BLaER1 treated with 17β-estradiol and CSF1 and Interleukin-3, amounts not matched to agents 10 nM and 100 nM (cell line): ENCODE results near the gene TP53I3.

ENCODE experiments used
- H3K27ac ChIP-seq, 11 experiments: shearing (Covaris generic); formaldehyde crosslinking; 2 replicates each; pipeline ENCODE4 v1.8.1; 2022
- H3K27me3 ChIP-seq, 11 experiments: shearing (Covaris generic); formaldehyde crosslinking; 2 replicates each; pipeline ENCODE4 v1.8.1; 2022
- H3K36me3 ChIP-seq, 11 experiments: shearing (Covaris generic); formaldehyde crosslinking; 2 replicates each; pipeline ENCODE4 v1.8.1; 2022
- H3K4me1 ChIP-seq, 10 experiments: shearing (Covaris generic); formaldehyde crosslinking; 2 replicates each; pipeline ENCODE4 v1.8.1; 2022
- H3K4me2 ChIP-seq, 11 experiments: shearing (Covaris generic); formaldehyde crosslinking; 2 replicates each; pipeline ENCODE4 v1.8.1; 2022
- H3K4me3 ChIP-seq, 10 experiments: shearing (Covaris generic); formaldehyde crosslinking; 2 replicates each; pipeline ENCODE4 v1.8.1; 2022
- H3K9ac ChIP-seq, 11 experiments: shearing (Covaris generic); formaldehyde crosslinking; 2 replicates each; pipeline ENCODE4 v1.8.1; 2022
- H3K9me3 ChIP-seq, 11 experiments: shearing (Covaris generic); formaldehyde crosslinking; replicated peaks in 1 of 11; 2 replicates each; pipeline ENCODE4 v1.8.1; 2022
- H4K20me1 ChIP-seq, 11 experiments: shearing (Covaris generic); formaldehyde crosslinking; 2 replicates each; pipeline ENCODE4 v1.8.1; 2022
- Cebpa-rat ChIP-seq, 11 experiments: shearing (Covaris generic); IDR thresholded peaks; 2 replicates each; pipeline ENCODE4 v1.8.1; 2022

The TP53I3 gene

DNA sequence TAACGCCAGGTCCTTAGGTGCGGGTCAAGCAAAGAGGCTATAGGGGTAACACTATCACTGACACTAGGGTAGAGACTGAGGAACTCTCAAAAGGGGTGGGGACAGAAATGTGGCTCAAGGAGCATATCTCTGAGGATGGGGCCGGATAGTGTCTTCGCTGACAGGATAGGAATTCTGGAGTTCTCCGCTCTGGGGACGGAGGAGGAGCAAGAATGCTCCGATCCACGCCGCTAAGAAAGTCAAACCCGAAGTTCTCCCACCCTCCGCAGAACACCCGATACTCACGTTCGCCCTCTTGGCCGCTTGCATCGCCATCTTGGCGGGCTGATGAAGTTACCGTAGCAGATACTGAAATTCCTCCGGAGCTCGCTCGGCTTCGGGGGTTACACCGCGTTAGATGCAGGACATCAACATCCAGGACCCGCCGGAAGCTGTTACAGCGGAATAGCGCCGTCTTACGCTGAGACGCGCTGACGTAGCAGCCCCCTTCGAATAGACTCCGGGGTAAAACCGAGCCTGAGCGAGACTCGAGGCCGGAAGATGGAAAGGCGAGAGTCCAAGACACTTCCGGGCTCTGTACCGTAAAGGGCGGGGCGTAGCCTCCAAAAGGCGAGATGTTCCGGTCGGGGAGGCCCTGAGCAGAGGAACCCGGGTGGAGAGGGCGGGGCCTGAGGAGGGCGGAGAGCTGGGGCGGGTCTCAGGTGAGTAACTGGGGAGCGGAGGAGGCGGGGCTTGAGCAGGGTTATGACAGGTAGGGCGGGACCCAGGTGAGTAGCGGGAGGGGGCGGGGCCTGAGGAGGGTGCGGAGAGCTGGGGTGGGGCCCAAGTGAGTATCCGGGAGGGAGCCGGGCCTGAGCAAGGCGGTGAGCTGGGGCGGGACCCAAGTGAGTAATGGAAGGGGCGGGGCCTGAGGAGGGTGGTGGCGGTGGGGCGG lies 8.5 kb downstream of the TP53I3 start, which contains the start of gene SF3B6:
Gene SF3B6, minus strand, starts transcription at position 412 of the 934 bp plus-strand sequence. Its CDS starts 97 bp downstream, at position 315.
- Histone ChIP-seq H3K9me3 (no peaks in the 10 kb centered on the region), H3K4me3 (peak within 1 kb of the TSS; percentile 73 to 100 (median 87)), H3K4me2 (peak within 1 kb of the TSS; percentile 90 to 98 (median 94)), H3K4me1 (peaks cover 24 to 43% (median 29%) of the 10 kb centered on the region in 10 experiments), H3K27me3 (no peaks in the 10 kb centered on the region), H3K27ac (peak within 1 kb of the TSS; percentile 71 to 91 (median 83)), H4K20me1 (peaks cover 0 to 59% (median 17%) of the 10 kb centered on the region in 11 experiments; a peak in 15 of 22 replicates), H3K36me3 (peaks cover 31 to 57% (median 43%) of the 10 kb centered on the region in 11 experiments), H3K9ac (peak within 1 kb of the TSS; percentile 81 to 94 (median 91))
- no peak for TF ChIP-seq Cebpa-rat (IDR thresholded peaks at IDR 0.05)

DNA sequence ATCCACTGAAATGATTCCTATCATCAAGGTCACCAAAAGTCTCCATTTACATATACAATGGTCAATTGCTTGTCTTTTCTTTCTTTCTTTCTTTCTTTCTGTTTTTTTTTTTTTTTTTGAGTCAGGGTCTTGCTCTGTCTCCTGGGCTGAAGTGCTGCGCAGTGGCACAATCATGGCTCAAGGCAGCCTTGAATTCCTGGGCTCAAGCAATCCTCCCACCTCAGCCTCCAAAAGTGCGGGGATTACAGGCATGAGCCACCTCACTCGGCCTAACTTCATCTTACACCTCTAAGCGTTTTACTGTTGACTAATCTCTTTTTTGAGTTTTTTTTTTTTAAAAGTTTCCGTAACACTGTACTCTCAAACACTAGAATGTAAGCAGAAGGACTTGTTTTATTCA lies 9.4 kb downstream of the TP53I3 start:
- H3K9ac ChIP-seq, result peak overlapping the region; percentile 81 to 94 (median 91)
- H3K36me3 ChIP-seq, result peaks cover 36 to 59% (median 48%) of the 10 kb centered on the region in 11 experiments
- peak overlapping the region in 10 of 11 experiments; percentile 71 to 91 (median 84); a peak in 18 of 22 replicates for H3K27ac ChIP-seq
- no peaks in the 10 kb centered on the region for H3K27me3 ChIP-seq
- no peak for TF ChIP-seq Cebpa-rat (IDR thresholded peaks at IDR 0.05)
- H3K4me3 ChIP-seq, result peak overlapping the region; percentile 73 to 100 (median 87)
- H3K9me3 ChIP-seq, result no peaks in the 10 kb centered on the region
- peak overlapping the region; percentile 76 to 97 (median 89) for H3K4me2 ChIP-seq
- H3K4me1 ChIP-seq, result peaks cover 24 to 38% (median 29%) of the 10 kb centered on the region in 10 experiments
- peaks cover 4 to 68% (median 21%) of the 10 kb centered on the region in 11 experiments; a peak in 16 of 22 replicates for H4K20me1 ChIP-seq

DNA sequence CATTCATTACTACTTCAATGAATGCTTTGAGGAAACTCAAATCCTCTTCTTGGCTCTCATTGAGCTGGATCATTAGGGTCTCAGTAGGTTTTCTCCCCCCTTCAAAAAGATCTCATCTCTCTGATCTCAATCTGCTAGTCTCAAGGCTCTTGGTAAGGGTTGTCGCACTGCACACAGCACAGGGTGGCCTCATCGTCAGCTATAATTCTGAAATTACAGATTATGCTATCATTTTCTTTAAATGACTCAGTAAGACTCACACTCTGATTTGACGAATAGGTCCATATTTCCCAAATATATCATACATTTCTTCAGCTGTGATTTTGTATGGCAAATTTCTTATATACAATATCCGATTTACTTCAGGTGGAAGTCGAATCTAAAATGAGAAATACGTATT lies 10.8 kb downstream of the TP53I3 start:
- Histone ChIP-seq H3K9ac (no peak overlapping the region; a peak in 1 of 22 replicates), H3K4me1 (peaks cover 26 to 37% (median 32%) of the 10 kb centered on the region in 10 experiments), H3K4me3 (no peak overlapping the region), H3K36me3 (peaks cover 46 to 60% (median 57%) of the 10 kb centered on the region in 11 experiments), H3K27me3 (no peaks in the 10 kb centered on the region), H3K27ac (no peak overlapping the region), H4K20me1 (peaks cover 11 to 78% (median 33%) of the 10 kb centered on the region in 11 experiments; a peak in 16 of 22 replicates), H3K9me3 (no peaks in the 10 kb centered on the region), H3K4me2 (no peak overlapping the region)
- no peak for TF ChIP-seq Cebpa-rat (IDR thresholded peaks at IDR 0.05)

GRCh38 chr2:24072259-24072658 lies 12.4 kb downstream of the TP53I3 start:
- Histone ChIP-seq H3K4me1 (peaks cover 13 to 24% (median 20%) of the 10 kb centered on the region in 10 experiments), H3K27ac (no peak overlapping the region), H3K9ac (no peak overlapping the region), H3K4me3 (no peak overlapping the region), H3K36me3 (peaks cover 61 to 75% (median 72%) of the 10 kb centered on the region in 11 experiments), H3K9me3 (no peaks in the 10 kb centered on the region), H4K20me1 (peaks cover 12 to 82% (median 33%) of the 10 kb centered on the region in 11 experiments; a peak in 16 of 22 replicates), H3K27me3 (no peaks in the 10 kb centered on the region), H3K4me2 (no peak overlapping the region)
- no peak for TF ChIP-seq Cebpa-rat (IDR thresholded peaks at IDR 0.05)

DNA sequence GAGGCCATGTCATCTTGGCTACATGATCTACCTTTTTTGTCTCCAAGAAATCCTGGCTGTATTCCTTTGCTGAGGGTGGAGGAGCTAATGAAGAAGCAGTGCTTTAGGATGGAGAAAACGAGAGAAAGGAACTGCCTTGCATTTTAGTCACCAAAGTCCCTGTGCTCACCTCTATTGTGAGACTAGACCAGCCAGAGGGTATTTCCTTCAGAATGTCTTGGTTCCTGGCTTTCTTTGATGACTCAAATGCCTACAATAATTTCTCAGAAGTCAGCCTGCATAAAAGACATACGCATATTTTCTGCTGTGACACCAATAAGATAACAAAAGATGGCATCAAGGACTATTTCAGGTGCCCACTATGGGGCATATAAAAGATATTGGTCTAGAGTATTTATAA lies 19.3 kb downstream of the TP53I3 start:
- Histone ChIP-seq H3K27me3 (no peaks in the 10 kb centered on the region), H3K4me1 (peaks cover 0 to 7% (median 2%) of the 10 kb centered on the region in 10 experiments; a peak in 6 of 20 replicates), H3K4me3 (no peak overlapping the region), H3K9me3 (no peaks in the 10 kb centered on the region), H3K9ac (no peak overlapping the region), H4K20me1 (peaks cover 7 to 26% (median 14%) of the 10 kb centered on the region in 11 experiments; a peak in 14 of 22 replicates), H3K4me2 (no peak overlapping the region), H3K27ac (no peak overlapping the region), H3K36me3 (peaks cover 44 to 55% (median 52%) of the 10 kb centered on the region in 11 experiments)
- TF ChIP-seq Cebpa-rat (IDR thresholded peaks at IDR 0.05), result no peak

- no peaks in the 10 kb centered on the region for H3K36me3 ChIP-seq
- H3K27ac ChIP-seq, result no peak overlapping the region
- peaks cover 0 to 10% (median 0%) of the 10 kb centered on the region in 10 experiments; a peak in 6 of 20 replicates for H3K4me1 ChIP-seq
- H4K20me1 ChIP-seq, result no peaks in the 10 kb centered on the region; a peak in 1 of 22 replicates
- H3K27me3 ChIP-seq, result peaks cover 0 to 2% (median 0%) of the 10 kb centered on the region in 11 experiments; a peak in 1 of 22 replicates
- peak overlapping the region in 2 of 11 experiments; percentile 11 to 16; a peak in 2 of 22 replicates for H3K4me2 ChIP-seq
- TF ChIP-seq Cebpa-rat (IDR thresholded peaks at IDR 0.05), result no peak
- H3K9ac ChIP-seq, result no peak overlapping the region
- peaks cover 0 to 10% (median 0%) of the 10 kb centered on the region in 11 experiments; a peak in 4 of 22 replicates for H3K9me3 ChIP-seq
- H3K4me3 ChIP-seq, result no peak overlapping the region
Measured at GRCh38 chr2:24058564-24059271, 25.9 kb downstream of the TP53I3 start.

GRCh38 chr2:24055750-24056149 lies 28.9 kb downstream of the TP53I3 start:
- peaks cover 0 to 10% (median 0%) of the 10 kb centered on the region in 11 experiments; a peak in 4 of 22 replicates for H3K9me3 ChIP-seq
- TF ChIP-seq Cebpa-rat (IDR thresholded peaks at IDR 0.05), result no peak
- peaks cover 0 to 10% (median 0%) of the 10 kb centered on the region in 10 experiments; a peak in 6 of 20 replicates for H3K4me1 ChIP-seq
- peaks cover 16 to 31% (median 23%) of the 10 kb centered on the region in 11 experiments; a peak in 21 of 22 replicates for H3K27me3 ChIP-seq
- H3K36me3 ChIP-seq, result no peaks in the 10 kb centered on the region
- no peak overlapping the region for H3K27ac ChIP-seq
- H3K9ac ChIP-seq, result no peak overlapping the region
- no peaks in the 10 kb centered on the region; a peak in 1 of 22 replicates for H4K20me1 ChIP-seq
- no peak overlapping the region for H3K4me2 ChIP-seq
- no peak overlapping the region for H3K4me3 ChIP-seq

DNA sequence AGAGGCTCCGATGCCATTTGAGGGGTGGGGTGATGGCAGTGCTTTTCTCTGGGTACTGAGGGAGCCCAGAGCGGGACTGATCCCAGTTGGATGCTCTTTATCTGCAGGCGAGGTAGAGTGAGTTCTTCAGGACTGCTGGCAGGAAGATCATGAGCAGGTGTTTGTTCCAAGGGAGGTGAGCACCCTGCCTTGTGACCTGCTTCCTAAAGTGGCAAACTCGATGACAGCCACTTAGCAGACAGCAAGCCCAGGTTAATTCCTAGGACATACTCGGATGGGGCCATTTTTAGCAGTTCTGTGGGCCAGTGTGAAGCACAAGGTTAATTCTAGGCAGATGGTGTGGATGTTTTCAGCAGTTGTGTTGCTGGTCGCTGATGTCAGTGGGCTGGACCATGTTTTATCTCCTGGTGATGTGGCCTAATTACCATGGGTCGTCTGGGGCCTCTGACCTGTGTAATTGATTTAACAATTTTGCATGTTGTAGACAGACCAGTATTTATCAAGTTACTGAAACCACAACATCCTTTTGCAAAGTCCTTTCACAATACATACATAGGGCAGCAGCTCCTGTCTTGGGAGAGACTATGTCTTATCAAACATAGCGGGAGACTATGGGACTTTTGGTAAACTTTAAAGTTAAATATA lies 30.1 kb downstream of the TP53I3 start:
- no peak for TF ChIP-seq Cebpa-rat (IDR thresholded peaks at IDR 0.05)
- H3K4me2 ChIP-seq, result no peak overlapping the region

More for the DNA sequence above, 30.1 kb downstream of the TP53I3 start:
- Histone ChIP-seq H3K9ac (no peak overlapping the region), H3K27me3 (peaks cover 29 to 43% (median 35%) of the 10 kb centered on the region in 11 experiments), H3K4me3 (no peak overlapping the region), H3K27ac (no peak overlapping the region), H3K4me1 (peaks cover 6 to 12% (median 9%) of the 10 kb centered on the region in 10 experiments; a peak in 16 of 20 replicates), H3K36me3 (no peaks in the 10 kb centered on the region), H3K9me3 (peaks cover 0 to 10% (median 0%) of the 10 kb centered on the region in 11 experiments; a peak in 4 of 22 replicates), H4K20me1 (no peaks in the 10 kb centered on the region; a peak in 2 of 22 replicates)
